HG02759 (cell line): ENCODE measurements around the gene MRPS23.
"Not testable (repeated sequence)": the region's sequence is repeated elsewhere in the genome, so short reads cannot be mapped to it uniquely, and the experiment has no call there.

Experiments
- ATAC-seq: cut with Tn5 transposase; IDR thresholded peaks from one replicate; pipeline ENCODE4 v1.9.1; 2021; ENCODE audit warnings: mild to moderate bottlenecking, moderate library complexity; ENCODE audit not compliant: unreplicated experiment

The MRPS23 gene

DNA sequence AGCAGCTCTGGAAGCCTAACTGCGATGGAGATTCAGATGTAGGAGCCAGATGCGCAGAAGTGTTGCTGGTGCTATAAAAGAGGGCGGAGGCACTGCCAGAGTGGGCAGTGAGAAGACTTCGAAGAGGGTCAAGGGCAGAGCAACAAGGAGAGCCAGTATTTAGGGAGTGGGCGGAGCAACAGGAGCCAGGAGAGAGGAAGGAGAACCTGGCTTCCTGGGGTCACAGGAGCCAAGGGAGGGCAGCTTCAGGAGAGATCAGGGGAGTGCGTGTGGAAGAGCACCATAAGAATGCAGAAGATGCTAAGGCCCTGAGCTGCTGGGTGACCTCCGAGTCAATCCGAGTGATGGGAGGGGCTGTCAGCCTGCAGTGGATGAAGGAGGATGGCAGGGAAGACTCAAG lies 14.4 kb upstream of the MRPS23 start:
- no peak for ATAC-seq

DNA sequence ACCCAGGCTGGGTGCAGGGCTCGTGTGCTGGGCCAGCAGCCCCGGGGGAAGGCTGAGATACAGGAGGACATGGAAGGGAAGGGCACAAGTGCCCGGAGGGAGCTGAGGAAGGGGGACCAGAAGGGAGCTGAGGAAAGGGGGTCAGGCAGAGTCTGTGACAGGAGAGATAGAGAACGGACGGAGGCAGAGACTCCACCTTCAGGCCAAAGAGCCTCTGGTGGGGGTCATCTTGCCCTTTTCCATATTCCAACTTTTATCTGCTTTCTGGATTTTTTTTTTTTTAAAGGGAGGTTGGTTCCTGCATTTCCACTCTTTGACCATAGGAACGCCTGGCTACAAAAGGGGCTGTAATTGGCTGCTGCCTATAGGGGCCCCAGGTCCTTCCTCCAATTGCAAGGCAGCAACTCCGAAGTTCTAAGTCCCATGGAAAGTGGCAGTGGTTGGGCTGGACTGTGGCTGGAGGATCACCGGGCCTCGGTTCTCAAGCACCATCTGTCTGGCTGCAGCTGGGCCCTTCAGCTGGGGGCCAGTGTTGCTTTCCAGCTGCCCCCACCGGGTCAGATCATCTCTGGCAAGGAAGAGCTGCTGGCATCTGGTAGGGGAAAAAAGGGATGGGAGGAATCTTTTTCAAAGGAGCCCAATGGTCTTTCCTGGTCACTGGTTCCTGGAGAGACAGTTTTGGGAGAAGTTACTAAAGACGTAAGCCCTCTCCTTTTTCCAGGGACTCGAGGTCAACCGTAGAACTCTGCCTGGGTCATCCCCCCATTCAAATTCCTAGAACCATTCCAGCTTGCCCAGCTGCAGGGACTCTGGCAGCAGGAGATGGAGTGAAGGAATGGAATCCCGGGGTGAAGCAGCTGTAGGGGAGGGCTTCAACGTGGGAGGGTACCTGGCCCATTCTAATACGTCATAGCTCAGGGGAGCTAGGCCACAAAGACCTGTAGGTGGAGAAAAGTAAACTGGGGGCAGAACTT lies 13.1 kb upstream of the MRPS23 start:
- no peak for ATAC-seq

GRCh38 chr17:57861790-57862693 lies 12.2 kb upstream of the MRPS23 start:
- ATAC-seq = no peak

DNA sequence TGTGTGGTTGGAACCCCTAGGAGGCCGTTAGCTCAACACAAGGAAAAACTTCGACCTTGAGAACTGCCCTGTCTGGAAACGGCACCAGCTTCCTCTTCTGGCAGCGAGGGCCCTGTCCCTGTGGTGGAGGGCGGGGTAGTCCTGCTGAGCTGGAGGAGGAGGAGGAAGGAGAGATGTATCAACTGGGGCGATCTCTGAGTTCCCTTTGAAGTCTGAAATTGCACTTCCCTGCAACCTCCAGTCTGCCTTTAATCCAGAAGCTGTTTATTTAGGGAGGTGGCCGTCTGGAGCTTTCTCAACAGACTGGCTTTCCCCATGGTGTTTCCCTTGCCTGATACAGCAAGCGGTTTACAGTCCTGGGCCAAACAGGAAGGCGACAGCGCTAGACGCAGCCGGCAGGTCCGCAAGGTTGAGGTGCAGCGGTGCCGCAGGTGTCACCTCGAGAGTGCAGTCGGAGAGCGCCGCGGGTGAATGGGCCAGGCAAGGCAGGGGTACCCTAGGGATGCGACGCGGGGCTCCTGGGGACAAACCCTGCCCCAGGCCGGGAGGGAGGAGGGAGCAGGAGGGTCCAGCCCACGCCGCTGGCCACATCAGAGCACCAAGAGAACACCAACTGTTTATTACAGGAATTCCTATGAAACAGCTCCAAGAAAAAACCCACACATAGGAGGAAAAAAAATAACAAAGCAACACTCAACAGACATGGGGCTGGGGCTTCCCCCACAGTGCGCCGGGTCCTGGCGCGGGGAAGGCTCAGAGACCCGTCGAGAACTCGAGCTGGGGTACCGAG lies 11.4 kb upstream of the MRPS23 start:
- no peak for ATAC-seq

- ATAC-seq = no peak
Observed at GRCh38 chr17:57860414-57860999, 10.7 kb upstream of the MRPS23 start.

DNA sequence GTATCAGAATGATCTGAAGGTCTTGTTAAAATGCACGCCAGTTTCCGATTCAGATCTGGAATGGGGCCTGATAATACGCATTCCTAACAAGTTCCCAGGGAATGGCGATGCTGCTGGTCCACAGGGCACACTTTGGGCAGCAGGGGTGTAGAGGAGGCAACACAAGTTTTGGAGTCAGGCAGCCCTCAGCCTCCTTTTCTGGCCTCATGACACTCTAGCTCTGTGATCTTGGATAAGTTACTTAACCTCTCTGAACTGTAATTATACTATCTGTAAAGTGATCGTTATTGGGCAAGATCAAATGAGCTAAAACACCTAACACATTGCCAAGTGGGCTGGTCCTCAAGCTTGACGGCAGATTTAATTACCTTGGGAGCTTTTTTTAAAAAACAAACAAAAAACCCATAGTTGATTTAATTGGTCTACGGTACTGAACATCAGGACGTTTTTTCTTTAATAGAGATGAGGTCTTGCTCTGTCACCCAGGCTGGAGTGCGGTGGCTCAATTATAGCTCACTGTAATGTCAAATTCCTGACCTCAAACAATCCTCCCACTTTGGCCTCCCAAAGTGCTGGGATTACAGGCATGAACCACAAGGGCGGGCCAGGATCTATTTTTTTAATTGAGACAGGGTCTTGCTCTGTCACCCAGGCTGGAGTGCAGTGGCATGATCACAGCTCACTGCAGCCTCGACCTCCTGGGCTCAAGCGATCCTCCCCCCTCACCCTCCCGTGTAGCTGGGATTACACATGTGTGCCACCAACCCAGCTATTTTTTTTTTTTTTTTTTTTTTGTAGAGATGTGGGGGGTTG lies 10.0 kb upstream of the MRPS23 start:
- ATAC-seq = no peak

- ATAC-seq = no peak
Observed at GRCh38 chr17:57858838-57859237, 9.0 kb upstream of the MRPS23 start.

- ATAC-seq = no peak
Observed at GRCh38 chr17:57856792-57857620, 7.2 kb upstream of the MRPS23 start.

GRCh38 chr17:57855391-57856035 lies 5.7 kb upstream of the MRPS23 start:
- ATAC-seq = no peak

DNA sequence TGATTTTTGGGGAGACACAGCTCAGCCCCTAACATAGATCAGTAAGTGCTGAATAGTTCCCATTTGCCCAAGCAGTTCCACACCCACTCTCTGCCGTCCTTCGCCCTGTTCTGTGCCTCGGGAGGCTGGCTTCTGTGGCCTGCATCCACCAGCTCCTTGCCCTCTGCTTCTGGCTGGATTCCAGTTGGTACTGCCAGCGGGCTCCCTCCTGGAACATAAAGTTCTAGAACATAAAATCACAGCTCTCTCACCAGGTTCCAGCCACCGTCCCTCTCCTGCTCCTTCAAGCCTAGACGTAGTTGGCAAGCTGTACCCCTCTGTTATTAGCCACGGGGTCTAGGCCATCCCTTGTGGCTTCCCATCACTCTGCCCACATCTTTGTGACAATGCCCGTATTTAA lies 3.9 kb upstream of the MRPS23 start:
- no peak for ATAC-seq

DNA sequence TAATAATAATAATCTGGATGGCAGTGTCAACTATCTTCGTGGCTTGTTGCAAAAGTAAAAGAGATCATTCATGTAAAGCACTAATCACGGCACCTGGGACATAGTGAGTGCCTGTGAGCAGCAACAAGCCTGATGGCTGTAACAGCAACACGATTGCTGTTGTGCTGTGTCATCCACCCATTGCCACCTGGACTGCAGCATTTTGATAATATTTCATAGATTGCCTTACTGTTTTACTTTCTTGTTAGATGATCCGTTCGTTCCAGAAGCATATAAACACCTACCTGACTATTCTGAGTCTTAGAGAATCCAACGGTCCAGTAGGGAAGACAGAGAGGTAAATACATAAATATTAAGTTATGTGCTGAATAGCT lies 3.1 kb upstream of the MRPS23 start:
- no peak for ATAC-seq

DNA sequence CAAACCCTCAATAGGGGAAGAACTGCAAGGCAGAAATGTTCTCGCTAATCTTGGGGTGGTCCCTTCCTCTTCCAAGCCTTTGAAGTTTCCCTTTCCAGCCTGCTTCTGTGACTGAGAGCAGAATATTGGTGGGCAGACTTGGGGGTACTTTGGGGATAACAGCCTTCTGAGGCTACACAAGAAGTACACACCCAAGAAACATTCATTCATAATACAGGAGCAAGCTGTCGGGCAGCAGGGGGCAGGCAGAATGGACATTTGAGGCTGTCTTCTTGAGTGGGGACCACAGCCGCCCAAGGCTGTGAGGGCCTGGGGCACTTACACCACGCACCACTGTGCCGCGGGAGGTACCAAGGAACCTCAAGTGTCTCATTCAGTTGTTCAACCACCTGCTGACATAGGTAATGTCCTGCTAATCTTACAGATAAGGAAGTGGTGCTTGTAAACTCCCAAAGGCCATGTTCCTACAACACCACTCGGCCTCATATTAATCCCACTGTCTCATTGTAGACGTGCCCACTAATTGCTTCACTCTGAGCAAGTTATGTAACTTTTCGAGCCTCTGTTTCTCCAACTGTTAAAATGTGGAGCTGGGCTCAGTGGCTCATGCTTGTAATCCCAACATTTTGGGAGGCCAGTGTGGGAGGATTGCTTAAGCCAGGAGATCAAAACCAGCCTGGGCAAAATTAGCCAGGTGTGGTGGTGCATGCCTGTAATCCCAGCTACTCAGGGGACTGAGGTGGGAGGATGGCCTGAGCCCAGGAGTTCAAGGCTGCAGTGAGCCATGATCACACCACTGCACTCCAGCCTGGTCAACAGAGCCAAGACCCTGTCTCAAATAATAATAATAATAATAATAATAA lies 2.5 kb upstream of the MRPS23 start:
- ATAC-seq = no peak

- no peak for ATAC-seq
Observed at GRCh38 chr17:57849163-57849873, 526 bp downstream of the MRPS23 start.

DNA sequence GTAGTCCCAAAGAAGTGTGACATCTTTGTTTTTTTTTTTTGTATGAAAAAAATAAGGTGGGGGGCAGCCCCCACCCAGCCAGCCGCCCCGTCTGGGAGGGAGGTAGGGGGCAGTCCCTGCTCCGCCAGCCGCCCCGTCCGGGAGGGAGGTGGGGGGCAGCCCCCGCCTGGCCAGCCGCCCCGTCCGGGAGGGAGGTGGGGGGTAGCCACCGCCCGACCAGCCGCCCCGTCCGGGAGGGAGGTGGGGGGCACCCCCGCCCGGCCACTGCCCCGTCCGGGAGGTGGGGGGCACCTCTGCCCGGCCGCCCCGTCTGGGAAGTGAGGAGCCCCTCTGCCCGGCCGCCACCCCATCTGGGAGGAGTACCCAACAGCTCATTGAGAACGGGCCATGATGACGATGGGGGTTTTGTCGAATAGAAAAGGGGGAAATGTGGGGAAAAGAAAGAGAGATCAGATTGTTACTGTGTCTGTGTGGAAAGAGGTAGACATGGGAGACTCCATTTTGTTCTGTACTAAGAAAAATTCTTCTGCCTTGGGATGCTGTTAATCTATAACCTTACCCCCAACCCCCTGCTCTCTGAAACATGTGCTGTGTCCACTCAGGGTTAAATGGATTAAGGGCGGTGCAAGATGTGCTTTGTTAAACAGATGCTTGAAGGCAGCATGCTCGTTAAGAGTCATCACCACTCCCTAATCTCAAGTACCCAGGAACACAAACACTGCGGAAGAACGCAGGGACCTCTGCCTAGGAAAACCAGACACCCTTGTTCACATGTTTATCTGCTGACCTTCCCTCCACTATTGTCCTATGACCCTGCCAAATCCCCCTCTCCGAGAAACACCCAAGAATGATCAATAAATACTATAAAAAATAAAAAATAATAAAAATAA lies 3.5 kb downstream of the MRPS23 start:
- ATAC-seq = not testable (repeated sequence)

- ATAC-seq = no peak
Observed at GRCh38 chr17:57842280-57842679, 7.6 kb downstream of the MRPS23 start.

GRCh38 chr17:57839571-57839923 lies 10.3 kb downstream of the MRPS23 start:
- ATAC-seq = no peak
